ENCODE data around the gene TMEM135. TPM values are rescaled to one million over a fixed set of nuclear protein-coding genes. Genes with fewer than 3 reads are reported as not detected.
"Not testable (repeated sequence)": the region's sequence is repeated elsewhere in the genome, so short reads cannot be mapped to it uniquely, and the experiment has no call there.

Gene TMEM135
- total RNA-seq, 1 donor from 2014 or later: 12.6 TPM

DNA sequence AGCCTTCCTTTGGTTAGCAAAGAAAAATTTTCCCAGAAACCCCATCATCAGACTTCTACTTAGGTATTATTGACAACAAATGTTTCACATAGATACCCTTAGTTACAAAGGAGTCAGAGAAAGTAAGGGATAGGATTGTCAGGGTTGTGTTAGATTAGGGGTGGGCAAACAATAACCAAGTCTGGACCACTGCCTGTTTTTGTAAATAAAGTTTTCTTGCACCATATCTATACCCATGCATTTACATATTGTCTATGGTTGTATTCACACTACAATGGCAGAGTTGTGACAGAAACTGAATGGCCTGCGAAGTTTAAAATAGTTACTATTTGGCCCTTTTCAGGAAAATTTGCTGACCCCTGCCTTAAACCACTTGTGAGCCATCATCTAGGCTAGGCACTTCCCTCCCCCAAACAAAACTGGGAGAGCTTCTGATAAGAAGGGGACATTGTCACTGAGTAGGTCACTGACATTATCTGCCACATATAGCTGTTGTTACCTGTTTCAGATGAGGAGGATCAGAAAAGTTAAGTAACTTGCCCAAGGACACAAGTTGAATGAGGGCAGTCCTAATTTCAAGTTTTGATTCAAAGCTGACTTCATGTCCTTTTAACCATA lies 40.7 kb upstream of the TMEM135 start:
- H3K4me3 ChIP-seq (ENCODE audit: low read depth, low read length): no peak overlapping the region
- TF ChIP-seq, protein P1, sequence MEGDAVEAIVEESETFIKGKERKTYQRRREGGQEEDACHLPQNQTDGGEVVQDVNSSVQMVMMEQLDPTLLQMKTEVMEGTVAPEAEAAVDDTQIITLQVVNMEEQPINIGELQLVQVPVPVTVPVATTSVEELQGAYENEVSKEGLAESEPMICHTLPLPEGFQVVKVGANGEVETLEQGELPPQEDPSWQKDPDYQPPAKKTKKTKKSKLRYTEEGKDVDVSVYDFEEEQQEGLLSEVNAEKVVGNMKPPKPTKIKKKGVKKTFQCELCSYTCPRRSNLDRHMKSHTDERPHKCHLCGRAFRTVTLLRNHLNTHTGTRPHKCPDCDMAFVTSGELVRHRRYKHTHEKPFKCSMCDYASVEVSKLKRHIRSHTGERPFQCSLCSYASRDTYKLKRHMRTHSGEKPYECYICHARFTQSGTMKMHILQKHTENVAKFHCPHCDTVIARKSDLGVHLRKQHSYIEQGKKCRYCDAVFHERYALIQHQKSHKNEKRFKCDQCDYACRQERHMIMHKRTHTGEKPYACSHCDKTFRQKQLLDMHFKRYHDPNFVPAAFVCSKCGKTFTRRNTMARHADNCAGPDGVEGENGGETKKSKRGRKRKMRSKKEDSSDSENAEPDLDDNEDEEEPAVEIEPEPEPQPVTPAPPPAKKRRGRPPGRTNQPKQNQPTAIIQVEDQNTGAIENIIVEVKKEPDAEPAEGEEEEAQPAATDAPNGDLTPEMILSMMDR (conservative IDR thresholded peaks at IDR 0.05; ENCODE audit: low read depth, low read length): no peak
- DNase-seq (ENCODE audit: low read depth): no peak

DNA sequence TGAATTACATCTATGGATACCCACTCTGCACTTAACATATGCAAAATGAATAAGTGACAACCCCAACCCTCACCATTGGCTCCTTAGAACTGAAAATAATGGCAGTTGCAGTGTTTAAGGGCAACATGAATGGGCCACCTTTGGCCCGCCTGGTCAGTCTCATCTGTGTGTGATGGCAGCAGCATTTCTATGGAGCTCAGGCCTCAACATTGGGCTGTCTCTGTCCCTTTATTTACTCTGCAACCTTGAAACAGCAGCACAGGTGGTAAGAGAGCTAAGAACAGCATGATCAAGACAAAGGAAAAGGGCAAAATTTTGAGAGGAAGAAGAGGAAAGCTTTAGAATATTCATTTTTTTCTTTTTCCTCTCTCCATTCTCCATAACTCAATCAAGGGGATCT lies 38.3 kb upstream of the TMEM135 start:
- TF ChIP-seq, protein P1 (conservative IDR thresholded peaks at IDR 0.05; ENCODE audit: low read depth, low read length): no peak
- no peak for DNase-seq (ENCODE audit: low read depth)

DNA sequence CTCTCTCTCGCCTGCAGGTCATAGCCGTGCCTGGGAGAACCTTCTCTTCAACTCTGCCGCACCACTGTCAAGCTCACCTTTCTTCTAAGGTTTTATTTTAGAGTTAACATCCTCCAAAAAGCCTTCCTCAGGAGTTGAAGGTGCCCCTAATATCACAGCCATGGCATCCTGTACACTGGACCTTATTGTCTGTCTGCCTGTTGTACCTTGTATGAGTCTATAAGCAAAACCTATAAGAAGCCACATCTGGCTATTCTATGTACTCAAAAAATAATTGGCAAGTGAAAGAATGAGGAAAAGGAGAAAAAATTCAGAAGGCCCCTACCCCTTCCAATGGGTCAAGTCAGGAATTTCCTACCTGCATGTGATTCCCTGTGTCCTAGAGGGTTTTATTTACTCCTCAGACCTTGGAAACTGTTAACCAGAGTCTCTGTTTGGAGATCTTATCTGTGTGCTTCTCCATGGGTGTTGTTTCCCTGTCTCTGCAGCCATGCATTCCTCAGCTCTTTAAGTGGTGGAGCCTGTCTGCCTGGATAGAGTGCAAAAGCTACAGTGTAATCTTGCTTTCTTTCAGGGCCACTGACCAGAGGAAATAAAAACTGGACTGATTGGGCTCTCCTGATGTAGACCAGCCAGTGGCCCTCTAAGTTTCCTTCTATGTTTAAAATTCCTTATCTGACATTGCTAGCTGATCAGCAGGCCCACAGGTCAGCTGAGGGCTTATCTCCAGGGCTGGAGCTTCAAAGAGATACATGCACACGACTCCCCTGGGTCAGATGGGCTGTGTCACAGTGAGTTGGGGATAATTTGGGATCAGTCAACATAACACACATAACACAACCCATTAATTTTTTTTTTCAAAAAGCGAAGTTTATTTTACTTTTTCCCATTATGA lies 37.6 kb upstream of the TMEM135 start:
- no peak for DNase-seq (ENCODE audit: low read depth)
- TF ChIP-seq, protein P1 (conservative IDR thresholded peaks at IDR 0.05; ENCODE audit: low read depth, low read length): no peak
- H3K4me3 ChIP-seq (ENCODE audit: low read depth, low read length): no peak overlapping the region

More for the DNA sequence above, 38.3 kb upstream of the TMEM135 start:
- H3K4me3 ChIP-seq (ENCODE audit: low read depth, low read length): no peak overlapping the region

DNA sequence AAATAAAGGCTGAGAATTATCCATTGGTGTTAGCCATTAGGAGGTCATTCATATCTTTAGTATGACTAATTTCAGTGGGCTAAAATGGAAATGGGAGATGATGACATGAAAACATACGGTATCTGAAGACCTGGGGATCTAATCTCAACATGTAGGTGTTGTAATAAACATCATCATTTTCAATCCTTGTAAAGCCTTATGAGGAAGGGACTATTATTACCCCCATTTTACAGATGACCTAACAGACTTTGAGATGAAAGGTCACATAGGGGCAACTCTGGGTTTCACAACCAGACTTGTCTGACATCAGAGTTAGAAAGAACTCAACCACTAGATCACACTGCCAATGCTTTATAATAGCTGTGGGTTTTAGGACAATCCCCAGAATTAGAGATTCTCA lies 34.8 kb upstream of the TMEM135 start:
- DNase-seq (ENCODE audit: low read depth): no peak
- TF ChIP-seq, protein P1 (conservative IDR thresholded peaks at IDR 0.05; ENCODE audit: low read depth, low read length): no peak
- H3K4me3 ChIP-seq (ENCODE audit: low read depth, low read length): no peak overlapping the region

DNA sequence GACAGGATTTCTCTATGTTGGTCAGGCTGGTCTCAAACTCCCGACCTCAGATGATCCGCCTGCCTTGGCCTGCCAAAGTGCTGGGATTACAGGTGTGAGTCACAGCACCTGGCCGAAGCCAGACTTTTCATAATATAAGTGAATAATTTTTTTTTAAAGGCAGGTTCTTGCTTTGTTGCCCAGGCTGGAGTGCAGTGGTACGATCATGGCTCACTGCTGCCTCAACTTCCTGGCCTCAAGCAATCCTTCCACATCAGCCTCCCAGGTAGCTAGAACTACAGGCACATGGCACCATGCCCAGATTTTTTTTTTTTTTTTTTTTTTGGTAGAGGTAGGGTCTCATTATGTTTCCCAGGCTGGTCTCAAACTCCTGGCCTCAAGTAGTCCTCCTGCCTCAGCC lies 33.5 kb upstream of the TMEM135 start:
- not testable (repeated sequence) for H3K4me3 ChIP-seq (ENCODE audit: low read depth, low read length); DNase-seq (ENCODE audit: low read depth)

DNA sequence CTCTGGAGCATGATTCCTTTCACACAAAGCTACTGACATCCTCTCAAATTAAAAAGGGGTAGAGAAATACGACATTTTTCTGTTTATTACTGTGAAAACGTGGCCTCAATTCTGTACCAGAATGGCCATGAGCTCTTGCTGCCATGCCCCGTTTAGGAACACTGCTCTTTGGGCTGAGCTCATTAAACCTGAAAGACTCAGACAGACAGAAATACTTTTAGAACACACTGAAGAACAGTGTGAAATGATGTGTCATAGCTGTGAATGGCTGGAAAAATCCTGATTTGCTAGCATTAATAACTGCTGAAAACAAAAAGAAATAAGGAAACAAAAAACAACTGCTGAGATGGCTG lies 32.2 kb upstream of the TMEM135 start:
- H3K4me3 ChIP-seq (ENCODE audit: low read depth, low read length): no peak overlapping the region
- TF ChIP-seq, protein P1 (conservative IDR thresholded peaks at IDR 0.05; ENCODE audit: low read depth, low read length): no peak
- no peak for DNase-seq (ENCODE audit: low read depth)

DNA sequence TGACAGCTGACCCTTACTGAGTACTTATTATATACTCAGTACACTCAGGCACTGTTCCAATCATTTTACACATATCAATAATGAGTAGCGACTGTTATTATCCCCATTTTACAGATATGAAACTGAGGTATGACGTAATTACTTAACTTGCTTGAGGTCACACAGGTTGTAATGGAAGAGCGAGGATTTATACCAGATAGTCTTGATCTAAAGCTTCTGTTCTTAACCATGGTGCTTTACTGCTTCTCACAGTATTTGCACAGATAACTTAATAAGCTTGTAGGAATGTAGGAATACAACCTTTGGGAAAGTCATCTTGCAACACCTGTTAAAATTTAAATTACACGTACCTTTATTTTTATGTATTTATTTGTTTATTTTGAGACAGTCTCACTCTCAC lies 31.7 kb upstream of the TMEM135 start:
- H3K4me3 ChIP-seq (ENCODE audit: low read depth, low read length): no peak overlapping the region
- DNase-seq (ENCODE audit: low read depth): no peak
- TF ChIP-seq, protein P1 (conservative IDR thresholded peaks at IDR 0.05; ENCODE audit: low read depth, low read length): no peak
